Measurements from ENCODE around the gene PCYT2. TPM values are rescaled to one million over a fixed set of nuclear protein-coding genes. Genes with fewer than 3 reads are reported as not detected.

Gene PCYT2
- total and polyA plus RNA-seq, 9 of the 15 experiments (the other 6 are each of a cell fraction or from before 2014, with no cell fraction given) = 0.92 to 134 (median 82.5) TPM

GRCh38 chr17:81870131-81870980 lies 40.8 kb downstream of the PCYT2 start (continued):
- TF ChIP-seq, protein P1, sequence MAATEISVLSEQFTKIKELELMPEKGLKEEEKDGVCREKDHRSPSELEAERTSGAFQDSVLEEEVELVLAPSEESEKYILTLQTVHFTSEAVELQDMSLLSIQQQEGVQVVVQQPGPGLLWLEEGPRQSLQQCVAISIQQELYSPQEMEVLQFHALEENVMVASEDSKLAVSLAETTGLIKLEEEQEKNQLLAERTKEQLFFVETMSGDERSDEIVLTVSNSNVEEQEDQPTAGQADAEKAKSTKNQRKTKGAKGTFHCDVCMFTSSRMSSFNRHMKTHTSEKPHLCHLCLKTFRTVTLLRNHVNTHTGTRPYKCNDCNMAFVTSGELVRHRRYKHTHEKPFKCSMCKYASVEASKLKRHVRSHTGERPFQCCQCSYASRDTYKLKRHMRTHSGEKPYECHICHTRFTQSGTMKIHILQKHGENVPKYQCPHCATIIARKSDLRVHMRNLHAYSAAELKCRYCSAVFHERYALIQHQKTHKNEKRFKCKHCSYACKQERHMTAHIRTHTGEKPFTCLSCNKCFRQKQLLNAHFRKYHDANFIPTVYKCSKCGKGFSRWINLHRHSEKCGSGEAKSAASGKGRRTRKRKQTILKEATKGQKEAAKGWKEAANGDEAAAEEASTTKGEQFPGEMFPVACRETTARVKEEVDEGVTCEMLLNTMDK (IDR thresholded peaks at IDR 0.05; ENCODE audit: borderline replicate concordance, insufficient read depth, low read depth, low read length, poor library complexity, severe bottlenecking) = no peak
- TF ChIP-seq COPS2 (conservative IDR thresholded peaks at IDR 0.05) = no peak
- TF ChIP-seq OTX1 (CRISPR knock-in tag; IDR thresholded peaks at IDR 0.05) = no peak
- no peak for TF ChIP-seq CEBPG (CRISPR knock-in tag; IDR thresholded peaks at IDR 0.05)
- TF ChIP-seq CEBPG (tag; conservative IDR thresholded peaks at IDR 0.05 in 1 of 2, IDR thresholded peaks at IDR 0.05 in 1 of 2) = no peak
- TF ChIP-seq, protein P2, sequence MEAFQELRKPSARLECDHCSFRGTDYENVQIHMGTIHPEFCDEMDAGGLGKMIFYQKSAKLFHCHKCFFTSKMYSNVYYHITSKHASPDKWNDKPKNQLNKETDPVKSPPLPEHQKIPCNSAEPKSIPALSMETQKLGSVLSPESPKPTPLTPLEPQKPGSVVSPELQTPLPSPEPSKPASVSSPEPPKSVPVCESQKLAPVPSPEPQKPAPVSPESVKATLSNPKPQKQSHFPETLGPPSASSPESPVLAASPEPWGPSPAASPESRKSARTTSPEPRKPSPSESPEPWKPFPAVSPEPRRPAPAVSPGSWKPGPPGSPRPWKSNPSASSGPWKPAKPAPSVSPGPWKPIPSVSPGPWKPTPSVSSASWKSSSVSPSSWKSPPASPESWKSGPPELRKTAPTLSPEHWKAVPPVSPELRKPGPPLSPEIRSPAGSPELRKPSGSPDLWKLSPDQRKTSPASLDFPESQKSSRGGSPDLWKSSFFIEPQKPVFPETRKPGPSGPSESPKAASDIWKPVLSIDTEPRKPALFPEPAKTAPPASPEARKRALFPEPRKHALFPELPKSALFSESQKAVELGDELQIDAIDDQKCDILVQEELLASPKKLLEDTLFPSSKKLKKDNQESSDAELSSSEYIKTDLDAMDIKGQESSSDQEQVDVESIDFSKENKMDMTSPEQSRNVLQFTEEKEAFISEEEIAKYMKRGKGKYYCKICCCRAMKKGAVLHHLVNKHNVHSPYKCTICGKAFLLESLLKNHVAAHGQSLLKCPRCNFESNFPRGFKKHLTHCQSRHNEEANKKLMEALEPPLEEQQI (IDR thresholded peaks at IDR 0.05) = no peak
- TF ChIP-seq, protein P3, sequence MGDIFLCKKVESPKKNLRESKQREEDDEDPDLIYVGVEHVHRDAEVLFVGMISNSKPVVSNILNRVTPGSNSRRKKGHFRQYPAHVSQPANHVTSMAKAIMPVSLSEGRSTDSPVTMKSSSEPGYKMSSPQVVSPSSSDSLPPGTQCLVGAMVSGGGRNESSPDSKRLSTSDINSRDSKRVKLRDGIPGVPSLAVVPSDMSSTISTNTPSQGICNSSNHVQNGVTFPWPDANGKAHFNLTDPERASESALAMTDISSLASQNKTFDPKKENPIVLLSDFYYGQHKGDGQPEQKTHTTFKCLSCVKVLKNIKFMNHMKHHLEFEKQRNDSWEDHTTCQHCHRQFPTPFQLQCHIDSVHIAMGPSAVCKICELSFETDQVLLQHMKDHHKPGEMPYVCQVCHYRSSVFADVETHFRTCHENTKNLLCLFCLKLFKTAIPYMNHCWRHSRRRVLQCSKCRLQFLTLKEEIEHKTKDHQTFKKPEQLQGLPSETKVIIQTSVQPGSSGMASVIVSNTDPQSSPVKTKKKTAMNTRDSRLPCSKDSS (IDR thresholded peaks at IDR 0.05; ENCODE audit: low read depth, partially characterized antibody) = no peak
- TF ChIP-seq KLF13 (tag; IDR thresholded peaks at IDR 0.05; ENCODE audit: borderline replicate concordance, low read depth) = no peak
- no peak for TF ChIP-seq ZNF609 (CRISPR knock-in tag; IDR thresholded peaks at IDR 0.05; ENCODE audit: borderline replicate concordance)
- TF ChIP-seq, protein P4, sequence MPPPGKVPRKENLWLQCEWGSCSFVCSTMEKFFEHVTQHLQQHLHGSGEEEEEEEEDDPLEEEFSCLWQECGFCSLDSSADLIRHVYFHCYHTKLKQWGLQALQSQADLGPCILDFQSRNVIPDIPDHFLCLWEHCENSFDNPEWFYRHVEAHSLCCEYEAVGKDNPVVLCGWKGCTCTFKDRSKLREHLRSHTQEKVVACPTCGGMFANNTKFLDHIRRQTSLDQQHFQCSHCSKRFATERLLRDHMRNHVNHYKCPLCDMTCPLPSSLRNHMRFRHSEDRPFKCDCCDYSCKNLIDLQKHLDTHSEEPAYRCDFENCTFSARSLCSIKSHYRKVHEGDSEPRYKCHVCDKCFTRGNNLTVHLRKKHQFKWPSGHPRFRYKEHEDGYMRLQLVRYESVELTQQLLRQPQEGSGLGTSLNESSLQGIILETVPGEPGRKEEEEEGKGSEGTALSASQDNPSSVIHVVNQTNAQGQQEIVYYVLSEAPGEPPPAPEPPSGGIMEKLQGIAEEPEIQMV (tag; conservative IDR thresholded peaks at IDR 0.05; ENCODE audit: low read depth) = no peak
